NCI-H1048 (cell line): ENCODE data around the gene TMEM231.

Experiments used
- DNase-seq: peaks from one replicate; lab custom pipeline; 2025; lab: John Stamatoyannopoulos, UW

The TMEM231 gene

GRCh38 chr16:75488322-75488721 is 67.7 kb downstream of the TMEM231 start:
- DNase-seq: no peak
